Activated naive CD8-positive, alpha-beta T cell treated with anti-CD3 and anti-CD28 coated beads, Interleukin-2, amount 10 ng/mL, durations not matched to agents 7 days and 5 days (primary cell): ENCODE data around the gene RSKR. TPM values are rescaled to one million over a fixed set of nuclear protein-coding genes. Genes with fewer than 3 reads are reported as not detected.

ENCODE experiments used
- ATAC-seq: fragments of 150-1000 bp; cut with Tn5 transposase; one replicate; pipeline ENCODE4 v1.10.0; 2021; ENCODE audit warnings: low read depth, moderate library complexity
- POLR2A ChIA-PET: fragments of 350-600 bp; sonication (Branson Sonifier 250); formaldehyde crosslinking; loops from one replicate; lab custom pipeline; 2021; ENCODE audit warnings: antibody characterized with exemption; lab: Charles Lee
- DNase-seq: peaks from one replicate; pipeline ENCODE4 v3.0.0; 2021
- H3K27ac Mint-ChIP-seq: one replicate; pipeline ENCODE4 v1.8.0; 2022; ENCODE audit warnings: mild to moderate bottlenecking, mixed read lengths
- H3K27me3 Mint-ChIP-seq: one replicate; pipeline ENCODE4 v1.8.0; 2022; ENCODE audit warnings: mild to moderate bottlenecking, moderate library complexity, mixed read lengths
- H3K36me3 Mint-ChIP-seq: one replicate; pipeline ENCODE4 v1.8.0; 2021; ENCODE audit warnings: mild to moderate bottlenecking, mixed read lengths
- H3K4me1 Mint-ChIP-seq: one replicate; pipeline ENCODE4 v1.8.0; 2021; ENCODE audit warnings: mixed read lengths
- H3K4me3 Mint-ChIP-seq: one replicate; pipeline ENCODE4 v1.8.0; 2022; ENCODE audit warnings: mild to moderate bottlenecking, moderate library complexity, mixed read lengths
- H3K9me3 Mint-ChIP-seq: one replicate; pipeline ENCODE4 v1.8.0; 2021; ENCODE audit warnings: mixed read lengths
- total RNA-seq, 2 experiments: library from RNA; stranded (reverse); gene quantifications; one replicate each; pipeline ENCODE4 v1.2.3, GENCODE V29; 2021

The RSKR gene
- total RNA-seq, 2 experiments from 2014 or later: 20.7 to 24.9 TPM

- Mint-ChIP-seq H3K27ac (peak within 1 kb of the TSS; percentile 91), H3K27me3 (no peaks in the 10 kb centered on the region), H3K4me1 (peaks cover 30% of the 10 kb centered on the region), H3K4me3 (peak within 1 kb of the TSS; percentile 97), H3K9me3 (no peaks in the 10 kb centered on the region), H3K36me3 (peaks cover 14% of the 10 kb centered on the region)
- ATAC-seq (peak; percentile 98), DNase-seq (peak; percentile 94)
- POLR2A ChIA-PET: interaction anchor here (0.5 to 6.6 kb wide), 19 partner anchors 9 to 306 kb away, joined by 3 to 74 read pairs (median 6); partner anchors contain the start of genes ALDOC, PHF12, PIGS and PROCA1
Measured at GRCh38 chr17:28644787-28645575, 31.0 kb upstream of the RSKR start, which contains the start of gene BLTP2. TSS of gene BLTP2 (minus strand) at chr17:28645158. CDS start at chr17:28645056, 102 bp downstream.

- Mint-ChIP-seq H3K27me3 (no peaks in the 10 kb centered on the region), H3K9me3 (no peaks in the 10 kb centered on the region), H3K27ac (peak overlapping the region; percentile 89), H3K36me3 (peaks cover 18% of the 10 kb centered on the region), H3K4me3 (peak overlapping the region; percentile 97), H3K4me1 (peaks cover 30% of the 10 kb centered on the region)
- POLR2A ChIA-PET: interaction anchor here (0.5 to 6.6 kb wide), 16 partner anchors 10 to 373 kb away, joined by 3 to 74 read pairs (median 6); partner anchors contain the start of genes ALDOC, PHF12, PIGS and PROCA1
- DNase-seq (peak; percentile 48), ATAC-seq (peak; percentile 1)
Measured at GRCh38 chr17:28643983-28644786, 30.2 kb upstream of the RSKR start.

DNA sequence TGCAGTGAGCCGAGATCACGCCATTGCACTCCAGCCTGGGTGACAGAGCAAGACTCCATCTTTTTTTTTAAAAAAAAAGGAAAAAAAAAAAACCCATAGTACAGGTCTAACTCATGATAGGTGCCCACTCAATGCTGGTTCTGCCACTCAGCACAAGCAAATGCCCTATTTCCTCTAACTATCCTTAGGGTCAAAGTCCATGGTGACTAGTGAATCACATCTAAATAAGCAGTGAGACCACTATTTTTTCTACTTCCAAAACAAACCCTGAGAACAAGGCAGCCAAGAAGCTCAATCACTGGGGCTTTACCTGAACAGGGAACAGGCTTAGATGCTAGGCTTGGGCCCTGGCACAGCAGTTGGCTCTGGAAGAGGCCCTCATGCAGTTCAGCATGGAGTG is 27.6 kb upstream of the RSKR start:
- ATAC-seq: no peak
- POLR2A ChIA-PET: interaction anchor here (0.6 to 6.6 kb wide), 2 partner anchors 20 to 310 kb away, joined by 3 to 74 read pairs; partner anchors contain the start of genes PHF12, SDF2 and SUPT6H
- no peak overlapping the region for H3K27ac Mint-ChIP-seq
- no peak overlapping the region for H3K4me3 Mint-ChIP-seq
- no peaks in the 10 kb centered on the region for H3K9me3 Mint-ChIP-seq
- peaks cover 32% of the 10 kb centered on the region for H3K4me1 Mint-ChIP-seq
- H3K36me3 Mint-ChIP-seq: peaks cover 29% of the 10 kb centered on the region
- no peak for DNase-seq
- H3K27me3 Mint-ChIP-seq: no peaks in the 10 kb centered on the region

GRCh38 chr17:28635506-28635905 is 21.5 kb upstream of the RSKR start:
- peaks cover 10% of the 10 kb centered on the region for H3K4me1 Mint-ChIP-seq
- ATAC-seq: no peak
- H3K36me3 Mint-ChIP-seq: peaks cover 41% of the 10 kb centered on the region
- H3K4me3 Mint-ChIP-seq: no peak overlapping the region
- no peaks in the 10 kb centered on the region for H3K9me3 Mint-ChIP-seq
- DNase-seq: no peak
- H3K27ac Mint-ChIP-seq: no peak overlapping the region
- H3K27me3 Mint-ChIP-seq: no peaks in the 10 kb centered on the region
- POLR2A ChIA-PET: interaction anchor here (2.0 kb wide), 1 partner anchor 9 kb away, joined by 8 read pairs; the partner anchor contains the start of gene BLTP2

DNA sequence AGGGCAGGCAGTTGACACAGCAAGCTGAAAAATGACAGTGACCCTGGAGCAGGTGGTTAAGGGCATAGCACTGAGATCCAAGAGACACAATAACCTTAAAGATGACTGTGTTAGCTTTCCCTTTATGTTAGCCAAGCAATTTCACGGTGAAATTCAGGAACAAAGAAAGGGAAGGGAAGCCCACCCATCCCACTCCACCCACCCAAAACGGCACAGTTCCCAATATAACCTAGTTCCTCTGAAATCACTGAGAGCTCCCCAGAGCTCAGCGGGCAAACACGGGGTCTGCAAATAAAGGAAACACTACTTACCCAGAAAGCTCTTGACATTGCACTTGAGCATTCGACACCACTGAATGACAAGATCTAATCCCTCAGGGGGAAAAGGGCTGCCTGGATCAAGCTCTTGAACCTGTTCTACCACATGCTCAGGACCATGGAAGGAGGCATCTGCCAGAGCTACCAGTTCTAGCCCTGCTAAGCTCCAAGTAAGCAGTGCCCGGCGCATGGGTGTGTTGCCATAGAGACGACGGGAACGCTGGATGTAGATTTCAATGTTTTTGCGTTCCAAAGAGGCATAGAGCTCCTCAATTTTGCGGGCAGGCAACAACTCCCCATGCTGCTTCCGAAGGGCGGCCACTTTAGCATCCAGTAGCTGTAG is 20.4 kb upstream of the RSKR start:
- Mint-ChIP-seq H3K4me1 (peaks cover 9% of the 10 kb centered on the region), H3K4me3 (no peak overlapping the region), H3K9me3 (no peaks in the 10 kb centered on the region), H3K36me3 (peaks cover 36% of the 10 kb centered on the region), H3K27ac (no peak overlapping the region), H3K27me3 (no peaks in the 10 kb centered on the region)
- DNase-seq (no peak), ATAC-seq (no peak)
- POLR2A ChIA-PET: interaction anchor here (0.8 to 2.0 kb wide), 3 partner anchors 10 to 75 kb away, joined by 3 to 8 read pairs (median 3); partner anchors contain the start of gene BLTP2

DNA sequence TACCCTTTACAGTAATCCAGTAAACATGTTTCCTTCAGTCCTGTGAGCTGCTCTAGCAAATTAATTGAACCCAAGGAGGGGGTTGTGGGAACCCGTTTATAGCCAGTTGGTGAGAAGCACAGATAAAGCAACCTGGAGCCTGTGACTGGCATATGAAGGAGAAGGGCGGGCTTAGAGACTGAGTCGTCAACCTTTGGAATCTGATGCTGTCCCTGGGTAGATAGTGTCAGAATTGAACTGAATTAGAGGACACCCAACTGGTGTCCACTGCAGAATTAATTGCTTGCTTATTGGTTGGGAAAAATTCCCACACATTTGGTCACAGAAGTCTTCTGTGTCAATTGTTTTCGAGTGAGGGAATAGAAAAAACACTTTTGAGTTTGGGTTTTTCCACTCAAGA is 12.8 kb upstream of the RSKR start:
- Mint-ChIP-seq H3K4me1 (no peaks in the 10 kb centered on the region), H3K9me3 (no peaks in the 10 kb centered on the region), H3K27ac (no peak overlapping the region), H3K36me3 (peaks cover 26% of the 10 kb centered on the region), H3K27me3 (no peaks in the 10 kb centered on the region), H3K4me3 (no peak overlapping the region)
- no peak for DNase-seq
- ATAC-seq: no peak
- POLR2A ChIA-PET: no interaction called here

GRCh38 chr17:28624148-28624547 is 10.2 kb upstream of the RSKR start:
- Mint-ChIP-seq H3K4me3 (no peak overlapping the region), H3K9me3 (no peaks in the 10 kb centered on the region), H3K36me3 (peaks cover 24% of the 10 kb centered on the region), H3K27me3 (no peaks in the 10 kb centered on the region), H3K4me1 (no peaks in the 10 kb centered on the region), H3K27ac (no peak overlapping the region)
- no peak for ATAC-seq
- no peak for DNase-seq
- POLR2A ChIA-PET: no interaction called here

DNA sequence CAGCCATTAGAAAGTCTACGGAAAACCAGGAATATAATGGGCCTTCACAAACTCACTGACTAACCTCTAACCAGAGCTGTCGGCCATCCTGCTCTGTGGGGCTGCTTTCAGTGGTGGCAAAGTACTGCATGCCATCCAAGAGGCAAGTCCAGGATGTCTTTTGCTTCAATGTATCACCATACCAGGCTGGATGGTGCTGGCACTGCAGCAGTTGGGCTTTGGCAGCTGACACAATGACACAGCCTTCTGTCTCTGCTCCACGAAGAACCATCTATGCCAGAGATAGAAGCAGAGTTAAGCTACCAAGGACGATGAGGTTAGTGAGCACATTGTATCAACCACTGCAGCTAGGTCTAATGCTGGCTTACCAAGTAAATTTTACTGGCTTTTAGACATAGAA is 9.7 kb upstream of the RSKR start:
- no peaks in the 10 kb centered on the region for H3K27me3 Mint-ChIP-seq
- H3K36me3 Mint-ChIP-seq: peaks cover 25% of the 10 kb centered on the region
- POLR2A ChIA-PET: no interaction called here
- no peak overlapping the region for H3K27ac Mint-ChIP-seq
- H3K9me3 Mint-ChIP-seq: no peaks in the 10 kb centered on the region
- no peak overlapping the region for H3K4me3 Mint-ChIP-seq
- no peak for ATAC-seq
- no peak for DNase-seq
- H3K4me1 Mint-ChIP-seq: no peaks in the 10 kb centered on the region

DNA sequence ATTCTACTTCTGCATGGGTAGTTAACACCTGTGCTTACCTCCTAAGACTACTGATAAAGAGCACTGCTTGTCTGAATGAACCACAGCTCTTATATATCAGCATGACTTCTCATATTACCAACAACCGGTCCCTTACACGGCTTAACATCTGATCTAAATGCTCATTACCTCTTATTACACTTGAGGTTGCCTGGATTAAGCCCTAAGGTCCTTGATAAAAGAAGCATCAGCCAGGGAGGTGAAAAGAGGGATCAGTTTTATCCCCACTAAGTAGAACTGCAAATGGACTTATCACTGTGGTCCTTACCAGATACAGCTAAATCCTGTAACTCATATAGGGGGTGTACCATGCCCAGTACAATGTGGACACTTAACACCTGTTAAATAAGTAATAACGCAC is 8.2 kb upstream of the RSKR start:
- ATAC-seq (no peak), DNase-seq (no peak)
- POLR2A ChIA-PET: interaction anchor here (0.6 to 0.9 kb wide), 3 partner anchors 12 to 21 kb away, joined by 3 read pairs; no protein-coding TSS in a partner anchor
- no peaks in the 10 kb centered on the region for H3K9me3 Mint-ChIP-seq
- no peaks in the 10 kb centered on the region for H3K27me3 Mint-ChIP-seq
- peaks cover 20% of the 10 kb centered on the region for H3K36me3 Mint-ChIP-seq
- H3K4me3 Mint-ChIP-seq: no peak overlapping the region
- H3K27ac Mint-ChIP-seq: no peak overlapping the region
- H3K4me1 Mint-ChIP-seq: no peaks in the 10 kb centered on the region

- Mint-ChIP-seq H3K4me3 (no peak overlapping the region), H3K27ac (no peak overlapping the region), H3K27me3 (no peaks in the 10 kb centered on the region), H3K4me1 (no peaks in the 10 kb centered on the region), H3K36me3 (peaks cover 23% of the 10 kb centered on the region), H3K9me3 (no peaks in the 10 kb centered on the region)
- ATAC-seq: no peak
- no peak for DNase-seq
- POLR2A ChIA-PET: no interaction called here
Measured at GRCh38 chr17:28620010-28620409, 6.0 kb upstream of the RSKR start.

- no peak for DNase-seq
- H3K9me3 Mint-ChIP-seq: no peaks in the 10 kb centered on the region
- H3K36me3 Mint-ChIP-seq: peaks cover 25% of the 10 kb centered on the region
- no peaks in the 10 kb centered on the region for H3K4me1 Mint-ChIP-seq
- H3K27me3 Mint-ChIP-seq: no peaks in the 10 kb centered on the region
- H3K4me3 Mint-ChIP-seq: no peak overlapping the region
- POLR2A ChIA-PET: no interaction called here
- H3K27ac Mint-ChIP-seq: no peak overlapping the region
- no peak for ATAC-seq
Measured at GRCh38 chr17:28618464-28618863, 4.5 kb upstream of the RSKR start.

DNA sequence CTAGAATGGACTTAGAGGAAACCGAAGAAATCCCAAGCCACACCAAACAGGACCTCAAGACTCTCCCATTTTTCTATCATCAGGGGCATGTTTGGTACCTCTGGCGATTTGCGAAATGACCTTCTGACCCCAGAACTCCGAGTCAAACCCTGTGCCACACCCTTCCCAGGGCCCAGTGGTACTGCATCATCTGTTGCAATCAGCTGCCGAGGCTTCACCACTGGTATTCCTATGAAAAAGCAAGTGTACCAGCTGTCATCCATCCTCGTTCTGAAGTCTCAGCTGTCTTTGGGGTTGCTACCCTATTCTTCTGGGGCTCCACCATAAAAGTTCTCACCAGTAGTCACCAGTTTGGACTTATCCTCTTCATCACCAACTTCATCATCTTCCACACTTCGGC is 2.3 kb upstream of the RSKR start:
- DNase-seq (no peak), ATAC-seq (no peak)
- no peaks in the 10 kb centered on the region for H3K9me3 Mint-ChIP-seq
- H3K27me3 Mint-ChIP-seq: no peaks in the 10 kb centered on the region
- no peak overlapping the region for H3K4me3 Mint-ChIP-seq
- no peak overlapping the region for H3K27ac Mint-ChIP-seq
- H3K36me3 Mint-ChIP-seq: peaks cover 22% of the 10 kb centered on the region
- POLR2A ChIA-PET: interaction anchor here (0.5 to 1.4 kb wide), 2 partner anchors 17 to 95 kb away, joined by 3 to 5 read pairs; partner anchors contain the start of gene PROCA1
- peaks cover 2% of the 10 kb centered on the region for H3K4me1 Mint-ChIP-seq
